GM10266 (cell line): ENCODE measurements around the gene ATP5F1D.

Experiments used
- DNase-seq: peaks from one replicate; pipeline ENCODE4 v3.0.0; 2012; ENCODE audit errors: extremely low spot score
- CTCF ChIP-seq: IDR thresholded peaks from 2 replicates; pipeline ENCODE4 v1.5.1; 2012; ENCODE audit warnings: mild to moderate bottlenecking, low read depth; ENCODE audit not compliant: control insufficient read depth, insufficient read depth; ENCODE audit errors: missing control alignments

ATP5F1D gene

DNA sequence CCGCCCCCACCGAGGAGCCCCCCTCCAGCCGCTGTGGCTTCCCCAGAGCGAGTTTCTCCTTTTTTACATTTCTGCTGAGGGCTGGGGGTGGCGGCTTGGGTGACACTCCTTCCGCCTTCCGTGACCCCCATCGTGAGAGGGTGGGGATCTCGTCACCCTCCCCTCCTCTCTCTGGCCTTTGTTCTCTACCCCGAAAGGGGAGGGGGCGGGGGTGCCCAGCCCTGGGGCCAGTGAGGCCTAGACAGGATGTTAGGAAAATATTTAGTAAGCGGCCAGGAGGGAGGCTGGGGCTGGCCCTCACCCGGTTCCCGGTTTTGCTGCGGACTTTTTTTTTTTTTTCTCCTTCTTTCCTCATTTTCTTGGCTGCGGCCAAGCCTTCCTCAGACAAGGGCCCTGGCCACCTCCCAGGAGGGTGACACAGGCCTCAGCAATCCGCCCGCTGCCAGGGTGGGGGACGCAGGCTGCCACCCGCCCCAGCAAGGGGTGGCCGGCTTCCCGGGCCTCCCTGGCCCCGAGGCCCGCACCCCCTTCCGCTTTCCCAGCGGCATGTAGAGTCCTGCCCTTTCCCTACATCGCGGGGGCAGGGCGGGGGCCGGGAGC is 10.8 kb downstream of the ATP5F1D start:
- no peak for TF ChIP-seq CTCF
- DNase-seq, result peak; percentile 77

DNA sequence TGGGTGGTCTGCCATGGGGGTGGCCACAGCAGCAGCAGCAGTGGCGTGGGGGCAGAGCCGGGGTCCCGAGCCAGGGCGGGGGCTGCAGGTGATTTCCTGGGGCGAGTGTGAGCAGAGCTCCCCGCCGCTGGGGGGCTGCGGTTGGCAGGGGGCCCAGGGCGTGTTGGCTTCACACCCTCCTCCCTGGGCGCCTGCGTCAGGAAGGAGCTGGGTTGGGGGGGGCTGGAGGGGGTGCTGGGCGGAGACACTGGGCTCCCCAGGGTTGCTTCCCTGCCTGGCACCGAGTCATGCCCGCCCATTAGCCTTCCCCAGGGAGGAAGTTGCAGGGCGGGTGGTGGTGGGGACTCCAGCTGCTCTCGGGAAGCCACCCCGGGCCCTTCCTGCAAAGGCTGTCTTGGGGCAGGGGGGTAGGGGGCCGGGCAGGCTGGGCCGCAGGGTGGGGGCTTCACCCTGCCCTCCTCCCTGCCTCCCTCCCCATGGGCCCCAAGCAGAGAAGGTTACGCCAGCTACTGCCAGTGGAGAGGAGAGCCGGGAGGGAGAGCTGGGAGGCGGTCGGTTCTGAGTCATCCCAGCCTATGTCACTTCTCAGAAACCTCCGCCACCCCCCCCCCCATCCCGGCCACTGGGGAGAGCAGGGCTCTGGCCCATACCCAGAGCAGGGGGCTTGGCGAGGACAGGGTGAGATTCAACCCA is 11.4 kb downstream of the ATP5F1D start:
- DNase-seq, result no peak
- TF ChIP-seq CTCF, result peak; percentile 13

DNA sequence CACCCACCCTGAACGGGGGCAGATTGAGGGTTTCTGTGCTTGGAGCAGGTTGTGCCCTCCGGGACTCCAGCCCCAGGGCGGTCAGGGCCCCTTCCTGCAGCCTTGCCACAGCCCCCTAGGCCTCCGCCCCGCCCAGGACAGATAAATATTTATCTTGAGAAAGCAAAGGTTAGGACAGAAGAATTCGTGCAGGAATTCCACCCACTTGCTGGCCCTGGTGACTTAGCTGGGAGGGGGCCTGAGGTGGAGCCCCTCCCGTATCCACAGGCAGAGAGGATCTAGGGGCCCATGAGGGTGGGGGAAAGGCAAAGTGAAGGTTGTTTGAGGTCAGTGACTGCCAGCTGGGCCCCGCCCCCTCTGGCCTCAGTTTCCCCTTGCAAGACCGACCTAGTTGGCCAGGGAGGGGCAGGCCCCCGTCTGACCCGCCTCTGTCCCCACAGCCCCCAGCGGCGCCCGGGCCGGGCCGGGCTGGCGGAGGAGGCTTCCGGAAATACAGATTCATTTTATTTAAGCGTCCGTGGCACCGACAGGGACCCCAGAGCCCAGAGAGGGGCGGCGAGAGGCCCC is 12.0 kb downstream of the ATP5F1D start:
- DNase-seq, result no peak
- TF ChIP-seq CTCF, result no peak

- TF ChIP-seq CTCF, result no peak
- DNase-seq, result no peak
These were observed 12.6 kb downstream of the ATP5F1D start for GRCh38 chr19:1254081-1254527.

- TF ChIP-seq CTCF, result no peak
- DNase-seq, result no peak
These were observed 13.1 kb downstream of the ATP5F1D start for GRCh38 chr19:1254530-1255185.

- no peak for DNase-seq
- TF ChIP-seq CTCF, result no peak
These were observed 13.9 kb downstream of the ATP5F1D start for GRCh38 chr19:1255186-1256161.
